NCI-H345 treated with DMSO at 0.1 percent for 48 hours (cell line): Measurements from ENCODE around the gene MTF1.

Experiments
- DNase-seq: peaks from one replicate; lab custom pipeline; 2025; ENCODE audit not compliant: unreplicated experiment; lab: John Stamatoyannopoulos, UW

Gene MTF1

DNA sequence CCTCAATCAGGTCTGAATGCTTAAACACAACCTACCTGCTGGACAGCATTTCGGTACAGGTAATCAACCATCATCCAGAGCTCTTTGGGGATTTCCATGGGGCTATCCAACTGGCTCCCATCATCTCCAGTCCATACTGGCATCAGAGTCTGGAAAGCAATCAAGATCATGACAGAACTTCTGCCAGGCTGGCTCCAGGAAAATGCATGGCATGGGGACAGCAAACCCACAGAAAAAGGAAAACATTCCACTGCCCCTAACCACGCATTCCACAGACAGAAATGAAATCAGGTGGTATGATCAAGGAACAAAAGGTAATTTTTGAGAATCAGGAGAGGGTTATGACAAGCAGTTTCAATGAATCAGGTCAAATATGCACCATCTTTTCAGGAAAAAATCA, 9.1 kb upstream of the MTF1 start:
- DNase-seq: no peak

- no peak for DNase-seq
These were observed 8.4 kb upstream of the MTF1 start for GRCh38 chr1:37867784-37868183.

GRCh38 chr1:37866491-37866890, 7.1 kb upstream of the MTF1 start:
- no peak for DNase-seq

DNA sequence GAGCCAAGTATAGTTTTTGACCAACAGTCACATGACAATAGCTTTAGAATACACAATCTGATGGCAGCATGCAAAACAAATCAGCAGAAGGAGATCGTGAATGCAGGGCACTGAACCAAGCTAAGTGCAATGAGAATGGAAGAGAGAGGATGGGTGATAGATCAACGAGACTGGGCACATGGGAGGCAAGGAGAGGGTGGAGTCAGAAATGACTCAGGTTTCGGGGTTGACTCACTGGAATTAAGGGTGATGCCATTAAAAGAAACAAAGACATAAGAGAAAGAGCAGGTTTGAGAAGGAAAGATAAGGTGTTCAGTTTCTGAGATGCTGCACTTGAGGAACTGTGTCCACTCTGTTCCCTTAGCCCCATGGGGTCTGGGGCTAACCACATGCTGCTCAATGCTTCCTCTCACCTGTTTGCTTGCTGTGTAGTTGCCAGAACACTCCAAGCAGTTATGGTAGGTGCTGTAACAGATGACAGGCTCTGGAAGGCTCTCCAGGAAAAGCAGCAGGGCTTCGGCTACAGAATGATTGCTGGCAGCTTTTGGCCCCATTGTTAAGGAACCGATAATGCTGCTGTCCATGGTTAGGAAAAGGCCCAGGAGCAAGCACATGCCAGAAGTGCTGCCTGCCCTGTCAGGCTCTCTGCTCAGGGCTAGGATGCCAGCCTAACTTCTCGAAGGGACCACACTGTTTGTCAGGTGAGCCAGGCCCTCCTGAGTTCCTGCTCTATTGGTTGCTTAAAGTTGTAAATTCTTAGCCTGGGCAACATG, 6.1 kb upstream of the MTF1 start:
- no peak for DNase-seq

DNA sequence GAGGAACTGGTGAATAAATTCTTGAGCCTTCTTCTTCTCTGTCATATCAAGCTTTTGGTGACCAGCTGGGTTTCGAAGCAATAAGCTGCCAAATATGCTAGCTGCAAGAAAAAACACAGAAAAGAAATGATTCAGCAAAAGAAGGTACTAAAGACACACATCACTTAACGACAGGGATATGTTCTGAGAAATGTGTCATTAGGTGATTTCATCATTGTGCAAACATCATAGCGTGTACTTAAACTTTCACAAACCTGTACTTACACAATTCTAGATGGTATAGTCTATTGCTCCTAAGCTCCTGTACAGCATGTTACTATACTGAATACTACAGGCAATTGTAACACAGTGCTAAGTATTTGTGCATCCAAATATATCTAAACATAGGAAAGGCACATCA, 2.9 kb upstream of the MTF1 start:
- no peak for DNase-seq

DNA sequence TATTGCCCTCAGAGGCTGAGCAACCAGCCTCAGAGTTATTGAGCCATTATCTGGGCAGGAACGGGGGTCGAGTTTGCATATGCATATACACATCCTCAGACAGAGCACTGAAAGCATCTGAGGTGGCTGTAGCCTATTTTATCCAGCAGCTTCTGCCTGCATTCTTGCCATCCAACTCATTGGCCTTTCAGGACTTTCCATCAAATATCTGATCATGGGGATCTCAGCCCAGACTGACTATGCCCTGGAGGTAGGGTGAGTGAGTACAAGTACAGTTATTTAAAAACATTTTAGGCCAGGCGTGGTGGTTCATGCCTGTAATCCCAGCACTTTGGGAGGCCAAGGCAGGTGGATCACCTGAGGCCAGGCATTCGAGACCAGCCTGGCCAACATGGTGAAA, 1.8 kb upstream of the MTF1 start:
- no peak for DNase-seq

DNA sequence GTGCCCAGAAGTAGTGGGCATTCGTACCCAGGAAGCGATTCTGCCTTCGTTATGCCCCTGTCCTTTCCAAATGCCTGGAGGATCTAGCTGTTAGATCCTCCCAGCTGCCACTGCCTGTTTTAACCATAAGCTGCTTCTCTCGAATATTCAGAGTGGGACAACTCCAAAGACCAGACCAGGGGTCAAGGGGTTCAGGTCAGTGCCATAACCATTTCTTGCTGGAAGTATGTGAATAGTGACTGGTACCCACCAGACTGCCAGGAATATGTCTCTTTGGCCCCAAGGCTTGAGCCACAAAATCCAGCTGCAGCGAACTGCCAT, 914 bp upstream of the MTF1 start:
- no peak for DNase-seq

- DNase-seq: peak; percentile 61
These were observed 373 bp downstream of the MTF1 start for GRCh38 chr1:37858931-37859506.

- no peak for DNase-seq
These were observed 5.0 kb downstream of the MTF1 start for GRCh38 chr1:37854406-37854805.

- DNase-seq: no peak
These were observed 6.2 kb downstream of the MTF1 start for GRCh38 chr1:37853157-37853556.

GRCh38 chr1:37851782-37852210, 7.6 kb downstream of the MTF1 start:
- DNase-seq: no peak

- no peak for DNase-seq
These were observed 8.1 kb downstream of the MTF1 start for GRCh38 chr1:37851262-37851661.

- DNase-seq: no peak
These were observed 8.9 kb downstream of the MTF1 start for GRCh38 chr1:37850352-37850955.

GRCh38 chr1:37849480-37849879, 9.9 kb downstream of the MTF1 start:
- DNase-seq: no peak

GRCh38 chr1:37846647-37847339, 12.6 kb downstream of the MTF1 start:
- no peak for DNase-seq

DNA sequence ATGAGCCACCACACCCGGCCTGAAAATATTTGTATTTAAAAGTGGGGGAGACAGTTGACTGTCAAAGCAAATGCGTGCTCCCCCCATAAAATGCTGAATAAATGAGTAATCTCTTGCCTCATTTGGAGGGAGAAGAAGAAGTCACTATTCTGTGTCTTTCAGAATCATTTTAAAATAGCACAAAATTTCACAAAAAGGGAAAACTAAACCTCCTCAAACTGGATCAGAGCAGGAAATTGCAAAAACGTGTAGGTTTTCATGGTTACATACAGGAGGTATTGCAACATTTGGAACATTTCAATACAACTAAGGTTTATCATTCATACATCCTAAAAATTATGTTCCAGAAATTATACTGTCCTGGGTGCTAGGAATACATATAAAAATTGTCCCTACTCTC, 13.6 kb downstream of the MTF1 start:
- no peak for DNase-seq

DNA sequence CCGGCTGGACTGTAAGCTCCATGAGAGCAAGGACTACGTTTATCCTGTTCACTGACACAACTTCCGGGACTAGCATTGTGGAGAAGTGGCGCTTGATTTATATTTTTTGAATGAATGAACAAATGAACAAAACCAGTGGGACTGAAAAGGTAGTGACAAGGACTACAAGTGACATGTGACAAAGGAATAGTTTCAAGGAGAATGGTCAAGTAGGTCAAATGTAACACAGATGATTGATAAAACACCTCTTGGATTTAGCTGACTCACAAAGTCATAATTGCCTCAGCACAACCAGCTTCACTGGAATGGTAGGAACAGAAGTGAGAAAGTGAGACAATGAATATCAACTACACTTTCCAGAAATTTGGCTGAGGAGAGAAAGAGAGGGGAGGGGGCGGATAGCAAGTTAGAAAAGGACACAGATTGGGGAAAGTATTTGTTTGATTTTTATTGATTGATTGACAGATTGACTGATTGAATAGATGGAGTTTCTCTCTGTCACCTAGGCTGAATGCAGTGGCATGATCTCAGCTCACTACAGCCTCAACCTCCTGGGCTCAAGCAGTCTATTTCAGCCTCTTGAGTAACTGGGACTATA, 14.2 kb downstream of the MTF1 start:
- DNase-seq: no peak

DNA sequence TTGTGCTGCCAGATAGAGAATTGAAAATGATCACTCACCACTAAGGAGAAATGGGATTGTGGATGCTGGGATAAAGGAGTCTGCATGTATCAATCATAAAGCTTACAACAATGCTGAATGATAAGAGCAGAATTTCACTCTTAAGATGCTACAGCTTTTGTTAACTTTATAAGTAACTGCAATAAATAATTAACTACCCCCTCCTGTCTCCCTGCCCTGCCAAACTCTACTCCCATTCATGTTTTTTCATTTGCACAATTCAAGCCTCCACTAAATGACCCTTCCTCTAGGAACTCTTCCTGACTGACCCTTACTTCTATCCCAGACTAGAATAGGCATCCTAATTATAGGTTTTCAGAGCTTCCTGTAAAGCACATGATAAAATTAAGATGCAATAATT, 14.9 kb downstream of the MTF1 start:
- DNase-seq: no peak

DNA sequence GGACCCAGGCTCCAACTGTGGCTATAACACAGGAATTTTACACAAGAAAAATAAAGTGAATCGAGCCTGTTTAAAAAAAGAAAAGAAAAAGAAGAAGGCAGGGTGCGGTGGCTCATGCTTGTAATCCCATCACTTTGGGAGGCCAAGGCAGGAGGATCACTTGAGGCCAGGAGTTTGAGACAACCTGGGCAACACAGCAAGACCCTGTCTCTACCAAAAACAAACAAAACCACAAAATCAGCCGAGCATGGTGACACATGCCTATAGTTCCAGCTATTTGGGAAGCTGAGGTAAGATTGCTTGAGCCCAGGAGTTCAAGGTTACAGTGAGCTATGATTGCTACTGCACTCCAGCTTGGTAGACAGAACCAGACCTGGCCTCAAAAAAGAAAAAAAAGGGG, 17.7 kb downstream of the MTF1 start:
- DNase-seq: no peak

DNA sequence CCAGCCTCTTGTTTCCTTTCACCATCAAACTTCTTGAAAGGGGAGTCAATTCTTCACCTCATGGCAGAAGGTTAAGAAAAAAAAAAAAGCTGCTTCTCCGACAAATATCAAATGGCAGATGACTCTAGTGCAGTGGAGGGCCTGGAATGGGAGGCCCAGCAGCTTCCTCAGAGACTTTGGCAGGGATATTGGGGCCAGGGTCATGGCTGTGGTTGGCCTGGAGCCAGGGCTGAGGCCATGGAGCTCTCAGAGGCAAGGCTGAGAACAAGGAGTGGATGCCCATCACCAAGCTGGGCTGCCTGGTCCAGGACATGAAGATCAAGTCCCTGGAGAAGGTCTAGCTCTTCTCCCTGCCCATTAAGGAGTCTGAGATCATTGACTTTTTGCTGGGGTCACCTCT, 18.7 kb downstream of the MTF1 start:
- DNase-seq: no peak

GRCh38 chr1:37839676-37840075, 19.7 kb downstream of the MTF1 start:
- DNase-seq: no peak

DNA sequence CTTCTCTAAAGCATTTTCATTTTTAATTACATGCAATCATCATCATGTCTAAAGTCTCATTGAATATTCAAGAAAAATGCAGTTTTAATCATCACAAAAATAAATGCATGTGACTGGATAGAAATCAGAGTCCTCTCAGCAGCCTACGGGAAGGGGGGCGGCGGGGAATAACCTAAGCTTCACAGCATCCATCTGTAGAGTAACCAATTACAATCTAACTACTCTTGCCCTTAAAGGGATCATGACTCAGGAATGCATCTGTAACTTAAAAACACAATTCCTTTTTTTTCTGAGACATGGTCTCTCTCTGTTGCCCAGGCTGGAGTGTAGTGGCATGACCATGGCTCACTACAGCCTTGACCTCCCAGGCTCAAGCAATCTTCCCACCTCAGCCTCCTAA, 22.6 kb downstream of the MTF1 start:
- DNase-seq: no peak
